A549 (cell line): ENCODE results near the gene C17orf113. TPM values are rescaled to one million over a fixed set of nuclear protein-coding genes. Genes with fewer than 3 reads are reported as not detected.

Experiments used
- ATAC-seq, 2 experiments: fragments of 200-7000 bp in 1 of 2; fragments of >200 bp in 1 of 2; cut with Nextera tagmentation in 1 of 2; cut with Tn5 transposase in 1 of 2; 3 replicates each; pipeline versions ENCODE4 v1.8.0 to v1.9.1; 2018 to 2020; ENCODE audit warnings: mild to moderate bottlenecking in 1 of 2, moderate library complexity in 1 of 2
- CTCF ChIA-PET: fragments of 300-600 bp; sonication (Branson Sonifier 250); formaldehyde crosslinking; extraction: SDS; loops from one replicate; lab custom pipeline; 2021; ENCODE audit warnings: antibody characterized with exemption, inconsistent platforms; lab: Yijun Ruan, JAX
- POLR2A ChIA-PET: fragments of 350-600 bp; formaldehyde crosslinking; extraction: SDS; loops from one replicate; lab custom pipeline; 2021; ENCODE audit warnings: antibody characterized with exemption, inconsistent platforms; lab: Yijun Ruan, JAX
- DNase-seq, 2 experiments: peaks; one replicate each; pipeline versions ENCODE4 v3.0.0 to v3.0.0-alpha.2; 2011 to 2016; ENCODE audit warnings: low read depth in 1 of 2, low spot score in 1 of 2
- FAIRE-seq: peaks from 2 replicates; lab custom pipeline; 2011; peaks lifted over from hg19 to GRCh38; lab: Jason Lieb, UNC
- H3K27ac ChIP-seq, 2 experiments: fragments of >200 bp; sonication (Bioruptor Twin); formaldehyde crosslinking; 3 replicates each; pipeline ENCODE4 v1.5.1; 2016 to 2017
- H3K4me1 ChIP-seq: fragments of >200 bp; sonication (Bioruptor Twin); formaldehyde crosslinking; 3 replicates; pipeline ENCODE4 v1.6.1; 2016
- H3K4me2 ChIP-seq: fragments of >200 bp; sonication (Bioruptor Twin); formaldehyde crosslinking; 3 replicates; pipeline ENCODE4 v1.6.1; 2016
- H3K4me3 ChIP-seq: fragments of >200 bp; sonication (Bioruptor Twin); formaldehyde crosslinking; 3 replicates; pipeline ENCODE4 v1.5.1; 2016
- H3K9me3 ChIP-seq: fragments of >200 bp; sonication (Bioruptor Twin); formaldehyde crosslinking; 3 replicates; pipeline ENCODE4 v1.6.1; 2016
- CHD2 ChIP-seq: fragments of 150-350 bp; IDR thresholded peaks from 2 replicates; pipeline ENCODE4 v1.6.1; 2014; ENCODE audit warnings: low read length; ENCODE audit not compliant: partially characterized antibody
- EHMT2 ChIP-seq: fragments of 200-600 bp; sonication (generic); IDR thresholded peaks from 2 replicates; pipeline ENCODE4 v1.6.1; 2016; ENCODE audit warnings: antibody characterized with exemption, low read depth, mild to moderate bottlenecking, moderate library complexity
- EP300 ChIP-seq, 2 experiments: fragments of >200 bp; sonication (Bioruptor Twin); formaldehyde crosslinking; IDR thresholded peaks; 2 replicates in 1 of 2; 3 replicates in 1 of 2; pipeline ENCODE4 v1.6.1; 2016 to 2017
- ESRRA ChIP-seq: fragments of 150-350 bp; IDR thresholded peaks from 2 replicates; pipeline ENCODE4 v1.6.1; 2014; ENCODE audit warnings: mild to moderate bottlenecking, low read length, borderline replicate concordance
- FOSB ChIP-seq: fragments of 250-450 bp; sonication (Bioruptor Pico); IDR thresholded peaks from 2 replicates; pipeline ENCODE4 v1.5.0; 2020; ENCODE audit warnings: mild to moderate bottlenecking, moderate library complexity
- GATA3 ChIP-seq: IDR thresholded peaks from 2 replicates; pipeline ENCODE4 v1.6.1; 2012; ENCODE audit warnings: borderline replicate concordance
- HOXA7 ChIP-seq: fragments of 250-450 bp; sonication (Bioruptor Pico); IDR thresholded peaks from 2 replicates; pipeline ENCODE4 v1.5.0; 2020; ENCODE audit warnings: mild to moderate bottlenecking, moderate library complexity
- JUN ChIP-seq, 2 experiments: fragments of >200 bp; sonication (Bioruptor Twin); formaldehyde crosslinking; IDR thresholded peaks; 2 replicates in 1 of 2; 3 replicates in 1 of 2; pipeline ENCODE4 v1.6.1; 2016 to 2017
- MAFK ChIP-seq: fragments of 450-650 bp; IDR thresholded peaks from 2 replicates; pipeline ENCODE4 v1.6.1; 2014; ENCODE audit not compliant: partially characterized antibody
- MAZ ChIP-seq: fragments of 150-350 bp; IDR thresholded peaks from 2 replicates; pipeline ENCODE4 v1.6.1; 2014; ENCODE audit warnings: antibody characterized with exemption, low read depth, low read length, borderline replicate concordance
- NPAS2 ChIP-seq: fragments of 250-450 bp; sonication (Bioruptor Pico); IDR thresholded peaks from 2 replicates; pipeline ENCODE4 v1.8.0; 2022; ENCODE audit warnings: mild to moderate bottlenecking, moderate library complexity, borderline replicate concordance
- NR3C1 ChIP-seq: fragments of >200 bp; sonication (Bioruptor Twin); formaldehyde crosslinking; IDR thresholded peaks from 3 replicates; pipeline ENCODE4 v1.6.1; 2017
- POLR2A ChIP-seq: IDR thresholded peaks from 2 replicates; pipeline ENCODE4 v1.6.1; 2012; ENCODE audit warnings: mild to moderate bottlenecking, low read length
- RCOR1 ChIP-seq: fragments of 150-350 bp; IDR thresholded peaks from 2 replicates; pipeline ENCODE4 v1.6.1; 2014; ENCODE audit warnings: antibody characterized with exemption, low read length, low read depth
- TFCP2L1 ChIP-seq: fragments of 250-450 bp; sonication (Bioruptor Pico); IDR thresholded peaks from 2 replicates; pipeline ENCODE4 v1.5.0; 2021; ENCODE audit warnings: mild to moderate bottlenecking
- TP53 ChIP-seq: fragments of 250-450 bp; sonication (Bioruptor Pico); IDR thresholded peaks from 2 replicates; pipeline ENCODE4 v1.5.0; 2021; ENCODE audit warnings: mild to moderate bottlenecking, moderate library complexity
- ZNF302 ChIP-seq: fragments of 250-450 bp; sonication (Bioruptor Pico); IDR thresholded peaks from 2 replicates; pipeline ENCODE4 v1.9.0; 2021; ENCODE audit warnings: inconsistent platforms, mild to moderate bottlenecking, moderate library complexity
- WGBS: methylation state at CpG from one replicate; pipeline ENCODE4 v1.1.6; 2017; ENCODE audit errors: missing lambda C conversion rate; 5-methylcytosine and 5-hydroxymethylcytosine counted together
- polyA plus RNA-seq, 4 experiments: library from polyadenylated mRNA; depleted of rRNA in 3 of 4; stranded (reverse); fragments of >200 nt; fragmentation: RNase III in 1 of 4; extraction: RNeasy Plus Mini Kit Qiagen cat#74134 plus additional on column Dnase treatment in 1 of 4; gene quantifications; 2 replicates in 3 of 4; 3 replicates in 1 of 4; pipeline ENCODE4 v1.2.3, GENCODE V29; 2011 to 2017
- TF ChIP-seq, protein P1 (sequence below): fragments of >200 bp; sonication (Bioruptor Twin); formaldehyde crosslinking; IDR thresholded peaks from 3 replicates; pipeline ENCODE4 v1.6.1; 2016
- TF ChIP-seq, protein P2 (sequence below): fragments of >200 bp; sonication (Bioruptor Twin); formaldehyde crosslinking; IDR thresholded peaks from 2 replicates; pipeline ENCODE4 v1.6.1; 2016
- TF ChIP-seq, protein P3 (sequence below): fragments of 200-600 bp; sonication (generic); IDR thresholded peaks from 2 replicates; pipeline ENCODE4 v1.6.1; 2016; ENCODE audit warnings: antibody characterized with exemption, mild to moderate bottlenecking, moderate library complexity

C17orf113 gene
- polyA plus RNA-seq, 2 of the 4 experiments (the other 2 are of a cell fraction) = 0.67 to 1.0 TPM

DNA sequence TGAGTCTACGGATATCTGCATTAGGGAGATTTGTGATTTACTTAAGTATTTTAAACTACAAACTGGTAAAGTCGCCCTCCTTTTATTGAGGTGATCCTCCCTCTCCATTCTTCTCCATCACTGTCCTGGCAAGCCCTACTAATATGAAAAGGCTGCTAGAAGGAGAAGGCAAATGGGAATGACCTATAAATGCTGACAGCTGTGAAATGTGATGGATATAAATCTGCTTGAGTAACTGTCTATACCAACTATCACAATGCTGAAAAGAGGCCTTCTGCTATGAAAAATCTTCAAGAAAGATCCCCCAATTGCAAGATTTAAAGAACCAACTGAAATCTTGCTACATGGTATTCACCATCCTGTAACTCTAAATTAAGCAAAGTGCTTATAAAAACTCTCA is 48.7 kb downstream of the C17orf113 start:
- CTCF ChIA-PET = interaction anchor here (1.1 to 6.5 kb wide), 3 partner anchors 17 to 38 kb away, joined by 3 to 70 read pairs (median 4); partner anchors contain the start of genes DNAJC7 and NKIRAS2
- peaks cover 46% of the 10 kb centered on the region for H3K4me1 ChIP-seq
- peak overlapping the region; percentile 61 to 84; a peak in 3 of 6 replicates for H3K27ac ChIP-seq
- no peak overlapping the region; the same call in 2 of the 3 replicates for H3K4me2 ChIP-seq
- H3K4me3 ChIP-seq = no peak overlapping the region
- 100% methylated on average over 2 of the region's 2 CpGs for WGBS
- TF ChIP-seq MAFK (peak; percentile 85), EHMT2 (no peak)
- ATAC-seq (no peak), FAIRE-seq (no peak), DNase-seq (no peak)
- POLR2A ChIA-PET = interaction anchor here (1.9 kb wide), 1 partner anchor 16 kb away, joined by 10 read pairs; the partner anchor contains the start of gene DNAJC7
- H3K9me3 ChIP-seq = no peaks in the 10 kb centered on the region

DNA sequence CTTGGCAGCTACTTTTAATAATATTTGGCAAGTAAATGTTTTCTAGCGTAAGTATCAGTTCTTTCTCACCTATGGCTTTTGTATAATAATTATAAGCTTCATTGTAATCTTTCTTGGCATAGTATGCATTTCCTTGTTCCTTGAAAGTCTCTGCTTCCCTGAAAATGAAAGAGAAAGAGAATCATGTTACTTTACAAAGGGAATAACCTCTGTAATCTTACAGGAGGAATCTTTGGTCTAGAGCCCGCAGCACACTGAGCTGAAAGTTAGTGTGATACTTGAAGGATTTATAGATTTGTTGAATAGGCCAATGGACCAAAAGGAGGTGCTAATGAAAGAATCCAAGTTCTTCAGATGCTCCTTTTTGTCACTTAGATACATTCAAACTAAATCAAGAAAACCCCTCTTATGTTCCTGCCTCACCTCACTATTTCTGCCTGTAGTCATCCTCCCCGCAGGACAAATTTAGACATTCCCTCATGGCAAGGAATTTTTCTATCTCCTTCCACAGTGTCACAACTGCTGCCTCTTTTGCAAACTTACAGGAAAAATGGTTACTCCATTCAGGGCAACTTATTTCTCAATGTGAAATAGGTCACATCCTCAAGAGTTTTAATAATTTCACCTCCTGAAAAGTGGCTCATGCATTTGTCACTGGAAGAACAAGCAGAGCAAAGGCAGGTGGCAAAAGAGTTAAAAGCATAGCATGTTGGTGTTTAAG is 49.8 kb downstream of the C17orf113 start:
- POLR2A ChIA-PET = no interaction called here
- H3K4me1 ChIP-seq = peaks cover 42% of the 10 kb centered on the region
- WGBS = 91% methylated on average over 3 of the region's 3 CpGs
- DNase-seq (no peak), ATAC-seq (no peak), FAIRE-seq (no peak)
- no peak overlapping the region for H3K27ac ChIP-seq
- H3K4me3 ChIP-seq = no peak overlapping the region
- no peak overlapping the region for H3K4me2 ChIP-seq
- CTCF ChIA-PET = interaction anchor here (0.7 to 1.8 kb wide), 7 partner anchors 11 to 38 kb away, joined by 3 to 7 read pairs (median 3); partner anchors contain the start of genes DNAJC7 and NKIRAS2
- H3K9me3 ChIP-seq = no peaks in the 10 kb centered on the region
- TF ChIP-seq, protein P1, sequence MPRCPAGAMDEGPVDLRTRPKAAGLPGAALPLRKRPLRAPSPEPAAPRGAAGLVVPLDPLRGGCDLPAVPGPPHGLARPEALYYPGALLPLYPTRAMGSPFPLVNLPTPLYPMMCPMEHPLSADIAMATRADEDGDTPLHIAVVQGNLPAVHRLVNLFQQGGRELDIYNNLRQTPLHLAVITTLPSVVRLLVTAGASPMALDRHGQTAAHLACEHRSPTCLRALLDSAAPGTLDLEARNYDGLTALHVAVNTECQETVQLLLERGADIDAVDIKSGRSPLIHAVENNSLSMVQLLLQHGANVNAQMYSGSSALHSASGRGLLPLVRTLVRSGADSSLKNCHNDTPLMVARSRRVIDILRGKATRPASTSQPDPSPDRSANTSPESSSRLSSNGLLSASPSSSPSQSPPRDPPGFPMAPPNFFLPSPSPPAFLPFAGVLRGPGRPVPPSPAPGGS = no peak
- TF ChIP-seq TFCP2L1 (CRISPR knock-in tag) (no peak), NPAS2 (CRISPR knock-in tag) (no peak), GATA3 (no peak), ESRRA (no peak), MAZ (no peak)
- TF ChIP-seq, protein P2, sequence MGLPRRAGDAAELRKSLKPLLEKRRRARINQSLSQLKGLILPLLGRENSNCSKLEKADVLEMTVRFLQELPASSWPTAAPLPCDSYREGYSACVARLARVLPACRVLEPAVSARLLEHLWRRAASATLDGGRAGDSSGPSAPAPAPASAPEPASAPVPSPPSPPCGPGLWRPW = no peak

DNA sequence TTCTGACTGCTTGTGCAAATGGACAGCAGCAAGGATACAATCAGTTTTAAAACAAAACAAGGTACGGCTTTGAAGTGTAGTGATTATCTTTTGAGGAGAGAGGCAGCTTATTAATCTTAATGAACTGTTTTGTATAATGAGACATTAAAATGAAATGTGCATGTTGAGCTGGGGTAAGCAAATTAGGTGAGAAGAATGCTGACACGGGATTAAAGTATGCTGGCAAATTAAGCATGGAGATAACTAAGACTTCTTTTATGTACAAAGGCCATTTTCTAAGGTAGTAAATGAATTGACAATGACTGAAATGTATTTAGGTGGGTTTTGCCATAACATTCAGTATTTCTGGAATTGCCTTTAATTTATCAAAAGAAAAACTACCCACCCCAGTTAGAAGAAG is 51.9 kb downstream of the C17orf113 start:
- no peak for FAIRE-seq
- ChIA-PET CTCF (interaction anchor here (0.8 to 2.2 kb wide), 6 partner anchors 10 to 68 kb away, joined by 3 to 8 read pairs (median 3); partner anchors contain the start of genes CNP, DNAJC7 and ODAD4), POLR2A (interaction anchor here (1.4 kb wide), 1 partner anchor 19 kb away, joined by 5 read pairs; the partner anchor contains the start of gene DNAJC7)
- no peak overlapping the region for H3K4me3 ChIP-seq
- H3K9me3 ChIP-seq = no peaks in the 10 kb centered on the region
- 59% methylated on average over 2 of the region's 2 CpGs for WGBS
- no peak for TF ChIP-seq NR3C1
- peak; percentile 92 for TF ChIP-seq MAFK
- no peak for TF ChIP-seq HOXA7 (CRISPR knock-in tag)
- no peak for TF ChIP-seq ZNF302 (CRISPR knock-in tag)
- TF ChIP-seq TP53 (CRISPR knock-in tag) = no peak
- no peak for DNase-seq
- H3K4me2 ChIP-seq = no peak overlapping the region
- no peak for ATAC-seq
- H3K4me1 ChIP-seq = peaks cover 21% of the 10 kb centered on the region
- no peak overlapping the region for H3K27ac ChIP-seq

DNA sequence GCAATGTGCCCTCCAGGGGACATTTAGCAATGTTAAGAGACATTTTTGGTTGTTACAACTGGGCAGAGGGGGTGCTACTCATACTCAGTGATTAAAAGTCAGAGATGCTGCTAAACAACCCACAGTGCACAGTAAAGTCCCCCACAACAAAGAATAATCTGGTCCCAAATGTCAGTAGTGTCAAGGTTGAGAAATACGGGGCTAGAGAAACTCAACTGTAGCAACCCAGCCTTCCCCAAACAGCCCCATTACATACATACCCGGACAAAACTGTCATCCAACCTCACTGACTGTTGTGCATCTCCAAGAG is 53.6 kb downstream of the C17orf113 start:
- Histone ChIP-seq H3K4me1 (peaks cover 4% of the 10 kb centered on the region), H3K4me3 (no peak overlapping the region), H3K27ac (no peak overlapping the region), H3K9me3 (no peaks in the 10 kb centered on the region)
- POLR2A ChIA-PET = interaction anchor here (1.4 kb wide), 1 partner anchor 20 kb away, joined by 5 read pairs; the partner anchor contains the start of gene DNAJC7
- ATAC-seq (no peak), DNase-seq (no peak), FAIRE-seq (no peak)
- CTCF ChIA-PET = interaction anchor here (0.8 to 2.0 kb wide), 6 partner anchors 8 to 195 kb away, joined by 3 to 8 read pairs (median 5); partner anchors contain the start of genes DNAJC7 and NKIRAS2
- 90% methylated on average over 2 of the region's 2 CpGs for WGBS
- no peak for TF ChIP-seq GATA3
- no peak for TF ChIP-seq ESRRA
- no peak for TF ChIP-seq RCOR1
- TF ChIP-seq JUN (IDR thresholded peaks at IDR 0.05) = no peak
- no peak for TF ChIP-seq POLR2A
- no peak for TF ChIP-seq EP300 (IDR thresholded peaks at IDR 0.05)
- TF ChIP-seq, protein P3, sequence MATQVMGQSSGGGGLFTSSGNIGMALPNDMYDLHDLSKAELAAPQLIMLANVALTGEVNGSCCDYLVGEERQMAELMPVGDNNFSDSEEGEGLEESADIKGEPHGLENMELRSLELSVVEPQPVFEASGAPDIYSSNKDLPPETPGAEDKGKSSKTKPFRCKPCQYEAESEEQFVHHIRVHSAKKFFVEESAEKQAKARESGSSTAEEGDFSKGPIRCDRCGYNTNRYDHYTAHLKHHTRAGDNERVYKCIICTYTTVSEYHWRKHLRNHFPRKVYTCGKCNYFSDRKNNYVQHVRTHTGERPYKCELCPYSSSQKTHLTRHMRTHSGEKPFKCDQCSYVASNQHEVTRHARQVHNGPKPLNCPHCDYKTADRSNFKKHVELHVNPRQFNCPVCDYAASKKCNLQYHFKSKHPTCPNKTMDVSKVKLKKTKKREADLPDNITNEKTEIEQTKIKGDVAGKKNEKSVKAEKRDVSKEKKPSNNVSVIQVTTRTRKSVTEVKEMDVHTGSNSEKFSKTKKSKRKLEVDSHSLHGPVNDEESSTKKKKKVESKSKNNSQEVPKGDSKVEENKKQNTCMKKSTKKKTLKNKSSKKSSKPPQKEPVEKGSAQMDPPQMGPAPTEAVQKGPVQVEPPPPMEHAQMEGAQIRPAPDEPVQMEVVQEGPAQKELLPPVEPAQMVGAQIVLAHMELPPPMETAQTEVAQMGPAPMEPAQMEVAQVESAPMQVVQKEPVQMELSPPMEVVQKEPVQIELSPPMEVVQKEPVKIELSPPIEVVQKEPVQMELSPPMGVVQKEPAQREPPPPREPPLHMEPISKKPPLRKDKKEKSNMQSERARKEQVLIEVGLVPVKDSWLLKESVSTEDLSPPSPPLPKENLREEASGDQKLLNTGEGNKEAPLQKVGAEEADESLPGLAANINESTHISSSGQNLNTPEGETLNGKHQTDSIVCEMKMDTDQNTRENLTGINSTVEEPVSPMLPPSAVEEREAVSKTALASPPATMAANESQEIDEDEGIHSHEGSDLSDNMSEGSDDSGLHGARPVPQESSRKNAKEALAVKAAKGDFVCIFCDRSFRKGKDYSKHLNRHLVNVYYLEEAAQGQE = no peak
- TF ChIP-seq FOSB = no peak
- TF ChIP-seq CHD2 = no peak
- TF ChIP-seq, all 56 proteins: peak for 0
- no peak overlapping the region for H3K4me2 ChIP-seq
